Thyroid gland (tissue), 4 donors: ENCODE measurements around the gene ATXN1.

ENCODE experiments used
- POLR2A ChIP-seq, 2 donors: fragments of 450-650 bp; IDR thresholded peaks; one replicate each; pipeline ENCODE4 v1.6.1; 2017; ENCODE audit warnings: antibody characterized with exemption in 2 of 2, mild to moderate bottlenecking in 2 of 2, moderate library complexity in 1 of 2
- TF ChIP-seq, protein P1 (sequence below), 6 experiments: fragments of 200-600 bp in 3 of 6; fragments of 450-650 bp in 3 of 6; sonication (generic) in 3 of 6; IDR thresholded peaks; one replicate each; pipeline ENCODE4 v1.5.1; 2016 to 2019; ENCODE audit warnings: antibody characterized with exemption in 6 of 6, mild to moderate bottlenecking in 2 of 6, inconsistent platforms in 1 of 6, moderate library complexity in 1 of 6

DNA sequence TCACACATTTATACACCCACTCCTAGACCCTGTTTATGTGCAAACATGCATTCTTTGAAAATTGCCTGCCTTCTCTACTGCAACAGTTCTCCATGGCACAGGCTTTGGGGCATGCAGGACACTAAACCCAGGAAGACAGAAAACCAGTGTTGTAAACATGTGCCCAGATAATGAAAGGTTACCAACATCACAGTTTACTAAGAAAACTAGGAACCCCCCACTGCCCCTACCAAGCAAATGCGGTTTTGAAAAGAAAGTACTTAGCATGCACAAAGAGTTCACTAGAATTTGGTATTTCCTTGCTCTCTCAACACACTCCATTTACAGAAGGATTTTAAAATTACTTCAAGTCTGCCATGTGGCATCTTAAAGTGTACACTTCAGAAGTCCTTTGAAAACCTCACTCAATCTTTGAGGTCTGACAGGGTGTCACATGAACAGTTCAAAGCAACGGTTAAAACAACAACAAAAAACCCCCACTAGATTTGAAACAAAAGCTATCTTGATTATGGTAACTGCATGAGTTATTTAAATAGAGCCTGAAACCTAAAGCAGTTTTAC lies 277.9 kb downstream of the ATXN1 start:
- TF ChIP-seq, protein P1, sequence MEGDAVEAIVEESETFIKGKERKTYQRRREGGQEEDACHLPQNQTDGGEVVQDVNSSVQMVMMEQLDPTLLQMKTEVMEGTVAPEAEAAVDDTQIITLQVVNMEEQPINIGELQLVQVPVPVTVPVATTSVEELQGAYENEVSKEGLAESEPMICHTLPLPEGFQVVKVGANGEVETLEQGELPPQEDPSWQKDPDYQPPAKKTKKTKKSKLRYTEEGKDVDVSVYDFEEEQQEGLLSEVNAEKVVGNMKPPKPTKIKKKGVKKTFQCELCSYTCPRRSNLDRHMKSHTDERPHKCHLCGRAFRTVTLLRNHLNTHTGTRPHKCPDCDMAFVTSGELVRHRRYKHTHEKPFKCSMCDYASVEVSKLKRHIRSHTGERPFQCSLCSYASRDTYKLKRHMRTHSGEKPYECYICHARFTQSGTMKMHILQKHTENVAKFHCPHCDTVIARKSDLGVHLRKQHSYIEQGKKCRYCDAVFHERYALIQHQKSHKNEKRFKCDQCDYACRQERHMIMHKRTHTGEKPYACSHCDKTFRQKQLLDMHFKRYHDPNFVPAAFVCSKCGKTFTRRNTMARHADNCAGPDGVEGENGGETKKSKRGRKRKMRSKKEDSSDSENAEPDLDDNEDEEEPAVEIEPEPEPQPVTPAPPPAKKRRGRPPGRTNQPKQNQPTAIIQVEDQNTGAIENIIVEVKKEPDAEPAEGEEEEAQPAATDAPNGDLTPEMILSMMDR (IDR thresholded peaks at IDR 0.05) = no peak
- no peak for TF ChIP-seq POLR2A (IDR thresholded peaks at IDR 0.05)
